NB4 (cell line): ENCODE data around the gene KCNIP2.
A peak's percentile ranks its signal among the peaks of the same experiment; 100 is the strongest.

Experiments
- DNase-seq: peaks from one replicate; pipeline ENCODE4 v3.0.0; 2010; ENCODE audit warnings: low read depth
- H3K4me3 ChIP-seq: one replicate; pipeline ENCODE4 v1.5.1; 2011; ENCODE audit warnings: mild to moderate bottlenecking, low read depth, low read length, moderate library complexity
- MYC ChIP-seq: IDR thresholded peaks from 2 replicates; pipeline ENCODE4 v1.6.1; 2011; ENCODE audit warnings: low read depth, low read length
- POLR2A ChIP-seq: IDR thresholded peaks from 2 replicates; pipeline ENCODE4 v1.6.1; 2011; ENCODE audit warnings: mild to moderate bottlenecking; ENCODE audit not compliant: insufficient read length; ENCODE audit errors: extremely low read depth
- TF ChIP-seq, protein P1 (sequence below): IDR thresholded peaks from 2 replicates; pipeline ENCODE4 v1.6.1; 2011; ENCODE audit warnings: low read depth, low read length
- TF ChIP-seq, protein P2 (sequence below): IDR thresholded peaks from one replicate; pipeline ENCODE4 v1.5.1; 2012; ENCODE audit warnings: low read depth, low read length

The KCNIP2 gene

DNA sequence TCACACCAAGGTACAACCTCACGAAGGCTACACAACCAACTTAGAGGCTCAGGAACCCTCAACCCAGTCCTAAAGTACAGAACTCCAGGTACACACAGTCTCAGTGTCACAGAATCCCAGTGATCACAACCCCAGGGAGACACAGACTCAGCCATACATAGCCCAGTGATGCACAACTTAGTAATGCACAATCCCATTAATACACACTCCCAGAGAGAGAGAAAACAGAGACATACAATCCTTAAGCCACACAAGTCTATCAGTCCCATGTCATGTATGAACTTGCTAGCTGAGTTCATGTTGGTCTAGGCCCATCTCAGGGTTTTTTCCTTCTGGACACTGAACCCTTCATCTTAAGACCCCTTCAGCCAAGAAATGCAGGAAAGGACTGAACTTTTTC, 4.6 kb downstream of the KCNIP2 start:
- TF ChIP-seq POLR2A, result no peak
- TF ChIP-seq, protein P1, sequence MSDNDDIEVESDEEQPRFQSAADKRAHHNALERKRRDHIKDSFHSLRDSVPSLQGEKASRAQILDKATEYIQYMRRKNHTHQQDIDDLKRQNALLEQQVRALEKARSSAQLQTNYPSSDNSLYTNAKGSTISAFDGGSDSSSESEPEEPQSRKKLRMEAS, result no peak
- TF ChIP-seq, protein P2, sequence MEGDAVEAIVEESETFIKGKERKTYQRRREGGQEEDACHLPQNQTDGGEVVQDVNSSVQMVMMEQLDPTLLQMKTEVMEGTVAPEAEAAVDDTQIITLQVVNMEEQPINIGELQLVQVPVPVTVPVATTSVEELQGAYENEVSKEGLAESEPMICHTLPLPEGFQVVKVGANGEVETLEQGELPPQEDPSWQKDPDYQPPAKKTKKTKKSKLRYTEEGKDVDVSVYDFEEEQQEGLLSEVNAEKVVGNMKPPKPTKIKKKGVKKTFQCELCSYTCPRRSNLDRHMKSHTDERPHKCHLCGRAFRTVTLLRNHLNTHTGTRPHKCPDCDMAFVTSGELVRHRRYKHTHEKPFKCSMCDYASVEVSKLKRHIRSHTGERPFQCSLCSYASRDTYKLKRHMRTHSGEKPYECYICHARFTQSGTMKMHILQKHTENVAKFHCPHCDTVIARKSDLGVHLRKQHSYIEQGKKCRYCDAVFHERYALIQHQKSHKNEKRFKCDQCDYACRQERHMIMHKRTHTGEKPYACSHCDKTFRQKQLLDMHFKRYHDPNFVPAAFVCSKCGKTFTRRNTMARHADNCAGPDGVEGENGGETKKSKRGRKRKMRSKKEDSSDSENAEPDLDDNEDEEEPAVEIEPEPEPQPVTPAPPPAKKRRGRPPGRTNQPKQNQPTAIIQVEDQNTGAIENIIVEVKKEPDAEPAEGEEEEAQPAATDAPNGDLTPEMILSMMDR, result no peak
- TF ChIP-seq MYC, result no peak
- no peak for DNase-seq
- H3K4me3 ChIP-seq, result no peak overlapping the region

DNA sequence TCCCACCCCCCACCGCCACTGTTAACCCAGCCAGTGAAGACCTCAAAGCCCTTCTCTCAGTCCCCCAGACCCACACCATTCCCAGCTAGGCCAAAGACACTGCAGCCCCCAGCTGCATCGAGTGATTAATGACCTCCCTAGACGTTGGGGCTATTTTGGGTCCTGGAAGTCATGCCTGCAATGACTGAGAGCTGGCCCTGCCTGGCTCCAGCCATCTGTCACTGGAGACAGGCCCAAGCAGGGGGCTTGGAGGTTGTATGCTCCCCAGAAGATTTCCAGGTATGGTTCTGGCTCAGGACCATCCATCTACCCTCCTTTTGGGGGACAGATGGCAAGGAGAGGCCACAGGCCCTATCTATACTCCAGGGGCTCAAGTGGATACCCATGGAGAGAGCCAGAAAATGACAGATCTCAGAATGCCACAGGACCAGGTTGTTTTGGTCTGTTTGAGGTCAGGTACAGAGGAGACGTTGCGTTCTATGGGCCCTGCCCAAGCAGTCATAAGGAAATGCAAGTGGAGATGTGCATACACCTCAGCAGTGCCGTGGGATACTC, 5.1 kb downstream of the KCNIP2 start:
- H3K4me3 ChIP-seq, result no peak overlapping the region
- DNase-seq, result no peak
- TF ChIP-seq, protein P2, result no peak
- TF ChIP-seq POLR2A (no peak), MYC (no peak)
- TF ChIP-seq, protein P1, result no peak

DNA sequence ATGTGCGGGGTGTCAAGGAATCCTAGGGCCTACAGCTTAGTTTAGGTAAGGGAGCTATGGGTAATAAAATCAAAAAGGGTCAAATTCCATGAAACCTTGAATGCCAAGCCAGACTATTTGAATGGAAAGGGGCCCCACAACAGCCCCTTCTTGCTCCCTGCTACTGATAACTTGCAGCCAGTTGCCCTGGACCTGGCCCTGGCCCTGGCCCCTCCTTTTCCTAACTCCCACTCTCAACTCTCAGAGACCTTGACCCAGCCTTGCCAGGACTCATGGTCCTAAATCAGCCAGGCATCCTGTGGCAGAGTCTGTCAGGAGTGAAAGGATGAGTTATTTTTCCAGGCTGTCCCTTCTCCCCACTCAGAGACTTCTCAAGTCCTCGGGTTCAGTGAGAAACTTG, 5.9 kb downstream of the KCNIP2 start:
- DNase-seq, result no peak
- no peak overlapping the region for H3K4me3 ChIP-seq
- TF ChIP-seq, protein P1, result no peak
- TF ChIP-seq MYC (no peak), POLR2A (no peak)
- TF ChIP-seq, protein P2, result no peak

DNA sequence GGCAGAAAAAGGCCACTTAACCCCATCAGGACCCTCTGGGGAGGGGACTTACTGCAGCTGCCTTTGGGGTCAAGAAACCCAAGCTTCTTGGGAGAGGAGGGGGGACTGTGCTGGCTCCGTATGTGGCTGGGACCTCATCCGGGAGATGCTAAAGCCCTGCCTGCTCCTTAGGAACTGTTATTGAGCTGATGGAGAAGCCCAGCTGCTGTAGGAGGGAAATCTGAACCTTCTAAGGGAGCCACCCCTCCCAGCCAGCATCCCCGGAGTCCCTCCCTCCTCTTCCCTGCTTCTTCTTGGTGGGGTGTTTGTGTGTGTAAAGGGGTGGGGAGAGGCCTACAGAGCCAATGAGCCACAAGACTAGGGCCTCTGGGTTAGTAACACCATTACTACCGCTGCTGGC, 8.2 kb downstream of the KCNIP2 start:
- DNase-seq, result no peak
- no peak overlapping the region for H3K4me3 ChIP-seq
- TF ChIP-seq POLR2A (no peak), MYC (no peak)
- TF ChIP-seq, protein P1, result no peak
- TF ChIP-seq, protein P2, result no peak

DNA sequence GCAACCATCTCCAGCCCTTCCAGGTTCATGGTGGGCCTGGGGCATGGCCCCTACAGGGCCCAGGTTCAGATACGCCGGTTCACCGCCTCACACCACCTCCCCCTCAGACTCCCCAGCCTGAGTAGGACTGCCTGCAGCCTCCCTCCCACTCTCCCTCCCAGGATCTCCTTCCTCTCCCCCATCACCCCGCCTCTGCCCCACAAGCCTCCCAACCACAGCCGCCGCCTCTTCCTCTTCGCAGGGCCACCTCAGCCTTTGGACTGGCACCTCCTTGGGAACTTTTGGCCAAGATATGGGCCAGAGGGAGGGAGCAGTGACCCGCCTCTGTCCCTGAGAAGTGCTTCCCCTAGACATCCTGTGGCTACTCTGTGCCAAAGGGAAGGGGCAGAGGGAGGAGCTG, 9.3 kb downstream of the KCNIP2 start:
- DNase-seq, result peak; percentile 86
- TF ChIP-seq, protein P2, result no peak
- TF ChIP-seq, protein P1, result no peak
- TF ChIP-seq POLR2A (no peak), MYC (no peak)
- H3K4me3 ChIP-seq, result no peak overlapping the region

DNA sequence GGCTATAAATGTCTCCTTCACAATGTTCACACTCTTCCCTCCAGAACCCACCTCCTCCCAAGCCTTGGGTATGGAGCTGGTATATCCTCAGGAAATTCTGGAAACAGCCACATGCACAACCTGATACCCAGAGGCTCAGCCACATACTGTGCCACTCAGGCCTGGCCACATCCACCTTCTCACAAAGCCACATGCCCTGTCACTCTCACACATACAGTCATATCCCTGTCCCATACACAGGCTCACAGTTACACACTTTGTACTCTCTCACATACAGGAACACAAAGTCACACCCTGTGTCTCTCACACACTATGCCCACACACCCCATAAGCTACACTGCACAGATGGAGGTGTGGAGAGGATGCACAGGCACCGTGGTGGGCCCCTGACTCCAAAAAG, 10.1 kb downstream of the KCNIP2 start:
- no peak overlapping the region for H3K4me3 ChIP-seq
- no peak for DNase-seq
- TF ChIP-seq MYC (no peak), POLR2A (no peak)
- TF ChIP-seq, protein P2, result no peak
- TF ChIP-seq, protein P1, result no peak
